HepG2 (cell line): Measurements from ENCODE around the gene ELSPBP1. TPM values are rescaled to one million over a fixed set of nuclear protein-coding genes. Genes with fewer than 3 reads are reported as not detected.
A peak's percentile ranks its signal among the peaks of the same experiment; 100 is the strongest.

Source experiments
- ATAC-seq: fragments of 200-7000 bp; cut with Tn5 transposase; 3 replicates; pipeline ENCODE4 v1.9.1; 2020; ENCODE audit warnings: mild to moderate bottlenecking, moderate library complexity
- BruUV-seq: library from RNA; stranded (reverse); fragments of 400-500 nt; replicated peaks from 2 replicates; lab custom pipeline; 2021; lab: Mats Ljungman, UMichigan
- CTCF ChIA-PET: fragments of 300-600 bp; formaldehyde crosslinking; extraction: SDS; loops from one replicate; lab custom pipeline; 2021; ENCODE audit warnings: low total read pairs, inconsistent platforms, low intra/inter-chr PET ratio; lab: Yijun Ruan, JAX
- POLR2A ChIA-PET: fragments of 350-600 bp; sonication (Branson Sonifier 250); formaldehyde crosslinking; loops from one replicate; lab custom pipeline; 2020; ENCODE audit warnings: antibody characterized with exemption, inconsistent platforms; lab: Yijun Ruan, JAX
- DNase-seq: peaks from one replicate; pipeline ENCODE4 v3.0.0-alpha.2; 2015; ENCODE audit warnings: low spot score
- FAIRE-seq: peaks from 3 replicates; lab custom pipeline; 2011; peaks lifted over from hg19 to GRCh38; lab: Jason Lieb, UNC
- H2AFZ ChIP-seq: one replicate; pipeline ENCODE4 v1.6.1; 2011; ENCODE audit warnings: low read length, inconsistent platforms
- H3K27ac ChIP-seq: fragments of 300-600 bp; 3 replicates; pipeline ENCODE4 v1.8.0; 2011; ENCODE audit warnings: mixed run types, mild to moderate bottlenecking, mixed read lengths, low read length, inconsistent platforms; ENCODE audit not compliant: insufficient read depth; ENCODE audit errors: extremely low read length
- H3K27me3 ChIP-seq, 2 experiments: fragments of 200-600 bp in 1 of 2; 2 replicates in 1 of 2; 3 replicates in 1 of 2; pipeline versions ENCODE4 v1.6.0 to v1.8.0; 2011; ENCODE audit warnings: low read length in 2 of 2, mild to moderate bottlenecking in 2 of 2, moderate library complexity in 2 of 2, inconsistent platforms in 1 of 2; ENCODE audit not compliant: insufficient read depth in 2 of 2, control insufficient read depth in 1 of 2
- H3K36me3 ChIP-seq, 2 experiments: fragments of 200-600 bp in 1 of 2; replicated peaks in 1 of 2; 2 replicates in 1 of 2; 3 replicates in 1 of 2; pipeline versions ENCODE4 v1.5.1 to v1.8.0; 2011; ENCODE audit warnings: low read length in 2 of 2, inconsistent platforms in 1 of 2; ENCODE audit not compliant: insufficient read depth in 2 of 2, control insufficient read depth in 1 of 2
- H3K4me1 ChIP-seq: 2 replicates; pipeline ENCODE4 v1.5.1; 2012; ENCODE audit warnings: low read length, inconsistent platforms; ENCODE audit not compliant: insufficient read depth
- H3K4me2 ChIP-seq: 2 replicates; pipeline ENCODE4 v1.6.0; 2011; ENCODE audit warnings: low read depth, low read length, inconsistent platforms
- H3K4me3 ChIP-seq, 3 experiments: fragments of 200-600 bp in 1 of 3; sonication (generic), shearing (Covaris generic) in 1 of 3; replicated peaks in 1 of 3; 2 replicates each; pipeline ENCODE4 v1.5.1; 2011 to 2016; ENCODE audit warnings: low read length in 3 of 3, inconsistent platforms in 2 of 3, low read depth in 2 of 3, mild to moderate bottlenecking in 2 of 3, control low read depth in 1 of 3, mixed read lengths in 1 of 3; ENCODE audit not compliant: insufficient read depth in 1 of 3
- H3K79me2 ChIP-seq: one replicate; pipeline ENCODE4 v1.6.1; 2011; ENCODE audit warnings: low read length, inconsistent platforms; ENCODE audit not compliant: insufficient read depth
- H3K9ac ChIP-seq: 2 replicates; pipeline ENCODE4 v1.6.0; 2011; ENCODE audit warnings: mild to moderate bottlenecking, low read depth, low read length, inconsistent platforms; ENCODE audit not compliant: insufficient read depth
- H3K9me3 ChIP-seq: 2 replicates; pipeline ENCODE4 v1.5.1; 2012; ENCODE audit warnings: mild to moderate bottlenecking, low read length
- H4K20me1 ChIP-seq: 2 replicates; pipeline ENCODE4 v1.6.0; 2011; ENCODE audit warnings: inconsistent platforms, mild to moderate bottlenecking, low read length, moderate library complexity; ENCODE audit not compliant: insufficient read depth
- BRF2 ChIP-seq: sonication (generic); formaldehyde crosslinking; IDR thresholded peaks from 2 replicates; pipeline ENCODE4 v1.8.1; 2022; ENCODE audit warnings: mild to moderate bottlenecking, missing genetic modification reagents
- NFKB2 ChIP-seq: sonication (generic); formaldehyde crosslinking; IDR thresholded peaks from 2 replicates; pipeline ENCODE4 v1.4.0; 2020; ENCODE audit warnings: missing genetic modification reagents, borderline replicate concordance
- TCF12 ChIP-seq, 2 experiments: fragments of 450-650 bp in 1 of 2; sonication (generic) in 1 of 2; formaldehyde crosslinking in 1 of 2; IDR thresholded peaks; 2 replicates each; pipeline versions ENCODE4 v1.6.1 to v1.8.0; 2017 to 2022; ENCODE audit warnings: antibody characterized with exemption in 1 of 2, mild to moderate bottlenecking in 1 of 2, missing genetic modification reagents in 1 of 2, moderate library complexity in 1 of 2
- ZNF275 ChIP-seq: sonication (generic); formaldehyde crosslinking; IDR thresholded peaks from 2 replicates; pipeline ENCODE4 v1.8.0; 2022; ENCODE audit warnings: missing genetic modification reagents, mild to moderate bottlenecking, inconsistent platforms, borderline replicate concordance
- ZNF431 ChIP-seq: sonication (generic); formaldehyde crosslinking; IDR thresholded peaks from 2 replicates; pipeline ENCODE4 v1.9.0; 2022; ENCODE audit warnings: missing genetic modification reagents, low read depth, mild to moderate bottlenecking, borderline replicate concordance
- ZNF557 ChIP-seq: sonication (generic); formaldehyde crosslinking; IDR thresholded peaks from 2 replicates; pipeline ENCODE4 v1.4.0; 2020; ENCODE audit warnings: missing genetic modification reagents
- ZNF678 ChIP-seq: sonication (generic); formaldehyde crosslinking; IDR thresholded peaks from 2 replicates; pipeline ENCODE4 v1.4.0; 2020; ENCODE audit warnings: mild to moderate bottlenecking, missing genetic modification reagents
- ZNF768 ChIP-seq: sonication (generic); formaldehyde crosslinking; IDR thresholded peaks from 2 replicates; pipeline ENCODE4 v1.4.0; 2020; ENCODE audit warnings: missing genetic modification reagents
- ZNF780A ChIP-seq: sonication (generic); formaldehyde crosslinking; IDR thresholded peaks from 2 replicates; pipeline ENCODE4 v1.8.0; 2022; ENCODE audit warnings: mild to moderate bottlenecking, missing genetic modification reagents, moderate library complexity
- WGBS: methylation state at CpG from one replicate; pipeline ENCODE4 v1.1.6; 2017; ENCODE audit warnings: low lambda C conversion rate; 5-methylcytosine and 5-hydroxymethylcytosine counted together
- in situ Hi-C: cut with HindIII; loops from 2 replicates; pipeline ENCODE4 v1.10.0; 2017; ENCODE audit warnings: low pct_unique_long_range_greater_than_20kb; ENCODE audit not compliant: extremely low pct_ligation_motif_present
- intact Hi-C: fragments of 100-400 bp; cut with micrococcal nuclease; formaldehyde crosslinking; loops from one replicate; pipeline ENCODE4 v1.10.0; 2022; ENCODE audit not compliant: unreplicated experiment
- polyA plus RNA-seq, 8 experiments: library from polyadenylated mRNA; depleted of rRNA in 3 of 8; stranded (reverse) in 7 of 8; unstranded in 1 of 8; fragments of >200 nt; fragmentation: Illumina TruSeq in 4 of 8; extraction: Trizol in 4 of 8; gene quantifications; 2 replicates each; pipeline versions ENCODE4 v1.2.1 to v1.2.3, GENCODE V29; 2011 to 2016; ENCODE audit warnings: low read depth in 4 of 8, missing spikeins in 1 of 8, mixed read lengths in 1 of 8; ENCODE audit not compliant: insufficient read depth in 1 of 8
- total RNA-seq, 5 experiments: library from RNA; depleted of rRNA; stranded (reverse); fragments of >200 nt; fragmentation: Illumina TruSeq; extraction: Trizol; gene quantifications; 2 replicates each; pipeline ENCODE4 v1.2.3, GENCODE V29; 2016; ENCODE audit warnings: low read depth in 1 of 5
- TF ChIP-seq, protein P1 (sequence below): sonication (generic); formaldehyde crosslinking; conservative IDR thresholded peaks from 2 replicates; pipeline ENCODE4 v1.4.0; 2020; ENCODE audit warnings: missing genetic modification reagents

The ELSPBP1 gene
- total and polyA plus RNA-seq, 2 of the 13 experiments (the other 11 are each of a cell fraction or from before 2014, with no cell fraction given), result not detected

- POLR2A ChIA-PET, result no interaction called here
- no peak overlapping the region for H2AFZ ChIP-seq
- TF ChIP-seq ZNF768 (CRISPR knock-in tag), result peak; percentile 80; the same call in 1 of the 2 replicates
- TF ChIP-seq ZNF780A, result no peak
- TF ChIP-seq ZNF275, result no peak
- TF ChIP-seq, all 625 proteins: peak for 1
- peaks cover 0 to 10% of the 10 kb centered on the region in 2 experiments; a peak in 3 of 5 replicates for H3K27me3 ChIP-seq
- no peak overlapping the region for H3K4me2 ChIP-seq
- WGBS, result 19% methylated on average over 2 of the region's 2 CpGs
- ATAC-seq, result no peak
- no peak overlapping the region for H3K4me3 ChIP-seq
- intact Hi-C loops, result no loop called here
- no peaks in the 10 kb centered on the region for H3K4me1 ChIP-seq
- CTCF ChIA-PET, result no interaction called here
- H3K27ac ChIP-seq, result no peak overlapping the region
- DNase-seq, result no peak
- peaks cover under 1% of the 10 kb centered on the region for H3K9me3 ChIP-seq
- no peaks in the 10 kb centered on the region for H3K36me3 ChIP-seq
- no peaks in the 10 kb centered on the region for H3K79me2 ChIP-seq
- H4K20me1 ChIP-seq, result no peaks in the 10 kb centered on the region
- no peak for FAIRE-seq
- in situ Hi-C loops, result no loop called here
- H3K9ac ChIP-seq, result no peak overlapping the region
- BruUV-seq, result no TSS peak
Observed at GRCh38 chr19:48041877-48042580, 47.6 kb downstream of the ELSPBP1 start.

DNA sequence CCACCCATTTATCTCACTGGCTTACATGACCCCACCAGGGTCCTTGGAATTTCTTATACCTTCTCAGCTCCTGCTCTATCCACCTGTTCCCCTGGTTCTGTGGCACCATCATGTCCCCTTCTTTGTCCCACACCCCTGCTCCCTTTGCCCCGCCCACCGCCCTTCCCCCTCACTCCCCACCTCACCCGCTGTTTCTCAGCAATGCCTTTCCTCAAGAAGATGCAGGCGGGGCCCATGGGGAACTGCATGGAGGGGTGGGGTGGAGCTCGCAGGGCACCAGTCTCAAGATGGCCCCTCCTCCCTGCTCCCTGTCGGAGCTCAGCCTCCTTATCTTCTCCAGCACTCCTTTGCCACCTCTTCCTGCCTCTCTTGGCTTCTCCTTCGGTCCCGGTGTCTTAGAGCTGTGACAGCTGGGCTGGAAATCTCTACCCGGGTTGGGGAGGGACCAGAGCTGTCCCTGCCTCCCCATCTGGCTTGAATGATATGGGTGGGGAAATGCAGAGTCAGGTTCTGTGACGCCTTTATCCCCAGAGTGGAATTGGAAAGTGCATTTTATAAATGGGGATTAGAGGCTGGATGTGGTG, 49.3 kb downstream of the ELSPBP1 start, which contains the start of gene CABP5:
Gene CABP5, minus strand, starts transcription at position 405 of the 584 bp plus-strand sequence. Its CDS starts 157 bp downstream, at position 248.
- H2AFZ ChIP-seq, result no peak within 1 kb of the TSS
- no peak within 1 kb of the TSS for H3K4me2 ChIP-seq
- FAIRE-seq, result no peak
- BruUV-seq, result no TSS peak
- in situ Hi-C loops, result no loop called here
- no peak within 1 kb of the TSS for H3K27ac ChIP-seq
- CTCF ChIA-PET, result no interaction called here
- no peaks in the 10 kb centered on the region for H3K9me3 ChIP-seq
- TF ChIP-seq, protein P1, sequence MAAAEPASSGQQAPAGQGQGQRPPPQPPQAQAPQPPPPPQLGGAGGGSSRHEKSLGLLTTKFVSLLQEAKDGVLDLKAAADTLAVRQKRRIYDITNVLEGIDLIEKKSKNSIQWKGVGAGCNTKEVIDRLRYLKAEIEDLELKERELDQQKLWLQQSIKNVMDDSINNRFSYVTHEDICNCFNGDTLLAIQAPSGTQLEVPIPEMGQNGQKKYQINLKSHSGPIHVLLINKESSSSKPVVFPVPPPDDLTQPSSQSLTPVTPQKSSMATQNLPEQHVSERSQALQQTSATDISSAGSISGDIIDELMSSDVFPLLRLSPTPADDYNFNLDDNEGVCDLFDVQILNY (CRISPR knock-in tag), result no peak
- TF ChIP-seq TCF12 (IDR thresholded peaks at IDR 0.05), result no peak
- no peak for TF ChIP-seq TCF12 (CRISPR knock-in tag; IDR thresholded peaks at IDR 0.05)
- no peak for TF ChIP-seq NFKB2
- no peak for TF ChIP-seq ZNF678 (CRISPR knock-in tag)
- TF ChIP-seq ZNF431, result no peak
- TF ChIP-seq ZNF557 (CRISPR knock-in tag), result no peak
- TF ChIP-seq BRF2 (CRISPR knock-in tag), result no peak
- H3K4me1 ChIP-seq, result no peaks in the 10 kb centered on the region
- WGBS, result 12% methylated on average over 9 of the region's 10 CpGs
- no peak for DNase-seq
- no peaks in the 10 kb centered on the region for H4K20me1 ChIP-seq
- H3K79me2 ChIP-seq, result no peaks in the 10 kb centered on the region
- H3K9ac ChIP-seq, result no peak within 1 kb of the TSS
- intact Hi-C loops, result no loop called here
- ATAC-seq, result no peak
- no peaks in the 10 kb centered on the region for H3K36me3 ChIP-seq
- POLR2A ChIA-PET, result no interaction called here
- peaks cover 0 to 23% of the 10 kb centered on the region in 2 experiments; a peak in 3 of 5 replicates for H3K27me3 ChIP-seq
- no peak within 1 kb of the TSS for H3K4me3 ChIP-seq
